Neural cell (in vitro differentiated cells): ENCODE results near the gene EEF1AKMT3. TPM values are rescaled to one million over a fixed set of nuclear protein-coding genes. Genes with fewer than 3 reads are reported as not detected.

Experiments
- H2AFZ ChIP-seq: fragments of 200-600, 300-800 bp; sonication (generic), shearing (Covaris generic); 2 replicates; pipeline ENCODE4 v1.6.0; 2014; ENCODE audit warnings: low read depth, mild to moderate bottlenecking, antibody characterized with exemption, low read length, moderate library complexity
- H3F3A ChIP-seq: fragments of 200-600 bp; shearing (Covaris generic); 2 replicates; pipeline ENCODE4 v1.6.1; 2016; ENCODE audit warnings: mild to moderate bottlenecking, moderate library complexity, mixed read lengths, antibody characterized with exemption, low read length; ENCODE audit not compliant: insufficient read depth, poor library complexity, severe bottlenecking
- H3K27ac ChIP-seq: fragments of 200-600, 300-800 bp; sonication (generic), shearing (Covaris generic); 2 replicates; pipeline ENCODE4 v1.5.1; 2014; ENCODE audit warnings: mild to moderate bottlenecking, low read length, moderate library complexity
- H3K27me3 ChIP-seq: fragments of 300-800, 200-600 bp; sonication (generic), shearing (Covaris generic); 2 replicates; pipeline ENCODE4 v1.6.0; 2014; ENCODE audit warnings: mild to moderate bottlenecking, low read depth, low read length, moderate library complexity; ENCODE audit not compliant: insufficient read depth
- H3K36me3 ChIP-seq: fragments of 300-800, 200-600 bp; sonication (generic), shearing (Covaris generic); 2 replicates; pipeline ENCODE4 v1.5.1; 2014; ENCODE audit warnings: mild to moderate bottlenecking, antibody characterized with exemption, low read length, moderate library complexity; ENCODE audit not compliant: insufficient read depth
- H3K4me2 ChIP-seq: fragments of 300-800, 200-600 bp; sonication (generic), shearing (Covaris generic); 2 replicates; pipeline ENCODE4 v1.6.0; 2014; ENCODE audit warnings: mild to moderate bottlenecking, low read length
- H3K4me3 ChIP-seq: fragments of 300-800, 200-600 bp; sonication (generic), shearing (Covaris generic); 2 replicates; pipeline ENCODE4 v1.5.1; 2014; ENCODE audit warnings: mild to moderate bottlenecking, low read length, moderate library complexity
- H3K79me2 ChIP-seq: fragments of 200-600 bp; shearing (Covaris generic); replicated peaks from 2 replicates; pipeline ENCODE4 v1.6.0; 2014; ENCODE audit warnings: mild to moderate bottlenecking, low read length, moderate library complexity; ENCODE audit not compliant: insufficient read depth
- H3K9ac ChIP-seq: fragments of 300-800, 200-600 bp; sonication (generic), shearing (Covaris generic); 2 replicates; pipeline ENCODE4 v1.6.1; 2016; ENCODE audit warnings: mild to moderate bottlenecking, low read length, mixed read lengths
- H3K9me2 ChIP-seq: fragments of 200-600 bp; shearing (Covaris generic); 2 replicates; pipeline ENCODE4 v1.6.1; 2016; ENCODE audit warnings: mild to moderate bottlenecking, low read length, mixed read lengths; ENCODE audit not compliant: insufficient read depth
- H3K9me3 ChIP-seq: fragments of 200-600, 300-800 bp; sonication (generic), shearing (Covaris generic); 2 replicates; pipeline ENCODE4 v1.6.1; 2016; ENCODE audit warnings: mild to moderate bottlenecking, mixed run types, low read length, moderate library complexity, mixed read lengths
- H4K20me1 ChIP-seq: fragments of 200-600 bp; shearing (Covaris generic); 2 replicates; pipeline ENCODE4 v1.6.1; 2016; ENCODE audit warnings: mild to moderate bottlenecking, mixed run types; ENCODE audit not compliant: insufficient read depth
- CTCF ChIP-seq: fragments of 450-650 bp; IDR thresholded peaks from 2 replicates; pipeline ENCODE4 v1.5.1; 2014; ENCODE audit warnings: antibody characterized with exemption, mild to moderate bottlenecking, moderate library complexity; ENCODE audit not compliant: poor library complexity, severe bottlenecking
- EP300 ChIP-seq: fragments of 450-650 bp; conservative IDR thresholded peaks from 2 replicates; pipeline ENCODE4 v1.6.1; 2014; ENCODE audit warnings: antibody characterized with exemption, mild to moderate bottlenecking, moderate library complexity; ENCODE audit not compliant: poor library complexity, severe bottlenecking
- EZH2 ChIP-seq: fragments of 200-600, 300-800 bp; shearing (Covaris generic), sonication (generic); IDR thresholded peaks from 2 replicates; pipeline ENCODE4 v1.6.1; 2014; ENCODE audit warnings: antibody characterized with exemption, low read length, borderline replicate concordance, mild to moderate bottlenecking; ENCODE audit not compliant: insufficient read depth, poor library complexity, severe bottlenecking
- MXI1 ChIP-seq: fragments of 450-650 bp; conservative IDR thresholded peaks from 2 replicates; pipeline ENCODE4 v1.6.1; 2014; ENCODE audit warnings: antibody characterized with exemption, mild to moderate bottlenecking; ENCODE audit not compliant: poor library complexity, severe bottlenecking
- POLR2AphosphoS5 ChIP-seq: IDR thresholded peaks from 2 replicates; pipeline ENCODE4 v1.6.1; 2012
- RAD21 ChIP-seq: fragments of 450-650 bp; conservative IDR thresholded peaks from 2 replicates; pipeline ENCODE4 v1.6.1; 2014; ENCODE audit warnings: antibody characterized with exemption, mild to moderate bottlenecking, moderate library complexity
- REST ChIP-seq: IDR thresholded peaks from 2 replicates; pipeline ENCODE4 v1.6.1; 2012; ENCODE audit warnings: borderline replicate concordance
- SMC3 ChIP-seq: fragments of 450-650 bp; conservative IDR thresholded peaks from 2 replicates; pipeline ENCODE4 v1.6.1; 2014; ENCODE audit warnings: antibody characterized with exemption, mild to moderate bottlenecking, moderate library complexity; ENCODE audit not compliant: poor library complexity
- TAF1 ChIP-seq: IDR thresholded peaks from 2 replicates; pipeline ENCODE4 v1.6.1; 2012; ENCODE audit warnings: low read depth
- polyA plus RNA-seq: library from polyadenylated mRNA; depleted of rRNA; stranded (reverse); fragments of >200 nt; gene quantifications from 2 replicates; pipeline ENCODE4 v1.2.3, GENCODE V29; 2014

EEF1AKMT3 gene
- polyA plus RNA-seq, 1 donor from 2014 or later, result 1.6 TPM

- no peaks in the 10 kb centered on the region for H3K27me3 ChIP-seq
- no peaks in the 10 kb centered on the region for H3K9me2 ChIP-seq
- no peak overlapping the region for H3K9ac ChIP-seq
- no peaks in the 10 kb centered on the region for H3K9me3 ChIP-seq
- no peaks in the 10 kb centered on the region for H4K20me1 ChIP-seq
- no peak overlapping the region for H3K4me3 ChIP-seq
- no peak overlapping the region for H3K27ac ChIP-seq
- no peak for TF ChIP-seq EP300
- no peak for TF ChIP-seq RAD21
- TF ChIP-seq TAF1, result no peak
- TF ChIP-seq EZH2, result no peak
- no peak for TF ChIP-seq SMC3
- no peak for TF ChIP-seq REST
- no peaks in the 10 kb centered on the region for H3F3A ChIP-seq
- no peak overlapping the region for H2AFZ ChIP-seq
- no peaks in the 10 kb centered on the region for H3K36me3 ChIP-seq
- H3K4me2 ChIP-seq, result no peak overlapping the region
- no peaks in the 10 kb centered on the region for H3K79me2 ChIP-seq
Observed at GRCh38 chr12:57813971-57814772, 41.8 kb downstream of the EEF1AKMT3 start.

GRCh38 chr12:57815177-57816000 is 43.0 kb downstream of the EEF1AKMT3 start:
- Histone ChIP-seq H3K36me3 (no peaks in the 10 kb centered on the region), H3F3A (no peaks in the 10 kb centered on the region), H2AFZ (no peak overlapping the region), H3K79me2 (no peaks in the 10 kb centered on the region), H3K9me2 (no peaks in the 10 kb centered on the region), H3K9ac (no peak overlapping the region), H3K27ac (no peak overlapping the region), H4K20me1 (no peaks in the 10 kb centered on the region), H3K4me3 (no peak overlapping the region), H3K9me3 (no peaks in the 10 kb centered on the region), H3K27me3 (no peaks in the 10 kb centered on the region), H3K4me2 (no peak overlapping the region)
- no peak for TF ChIP-seq EZH2
- no peak for TF ChIP-seq RAD21
- no peak for TF ChIP-seq POLR2AphosphoS5
- no peak for TF ChIP-seq TAF1
- no peak for TF ChIP-seq CTCF
- TF ChIP-seq MXI1, result no peak
- TF ChIP-seq REST, result no peak
